ENCODE results near the gene SRPK1.

GRCh38 chr6:35948725-35949124, 27.8 kb upstream of the SRPK1 start:
- TF ChIP-seq POLR2A (IDR thresholded peaks at IDR 0.05; ENCODE audit: low read length) (no peak), GATA1 (IDR thresholded peaks at IDR 0.05; ENCODE audit: low read depth, low read length) (no peak)

Measured in erythroblast (primary cell).